ENCODE data around the gene CKAP4. TPM values are rescaled to one million over a fixed set of nuclear protein-coding genes. Genes with fewer than 3 reads are reported as not detected.

The CKAP4 gene
- total and polyA plus RNA-seq, 9 of the 15 experiments (the other 6 are each of a cell fraction or from before 2014, with no cell fraction given): 0.08 to 0.20 TPM; not detected in 7

GRCh38 chr12:106205208-106206069, 42.4 kb downstream of the CKAP4 start (continued):
- no peak for TF ChIP-seq JUNB (CRISPR knock-in tag; conservative IDR thresholded peaks at IDR 0.05)

- CTCF ChIA-PET (ENCODE audit: low intra/inter-chr PET ratio): no interaction called here
These were observed 43.5 kb downstream of the CKAP4 start for GRCh38 chr12:106204312-106204711.

More at GRCh38 chr12:106204312-106204711, 43.5 kb downstream of the CKAP4 start:
- no peaks in the 10 kb centered on the region for H3K36me3 ChIP-seq (ENCODE audit: control insufficient read depth, insufficient read depth, low read length)
- H3K79me2 ChIP-seq (ENCODE audit: control insufficient read depth, insufficient read depth, low read length): no peaks in the 10 kb centered on the region
- intact Hi-C loops (cut with micrococcal nuclease): no loop called here
- POLR2A ChIA-PET: interaction anchor here (0.6 kb wide), 1 partner anchor 12 kb away, joined by 3 read pairs; no protein-coding TSS in a partner anchor
- in situ Hi-C loops (cut with MboI): no loop called here
- H3K4me1 ChIP-seq (replicated peaks in 1 of 2; ENCODE audit: control insufficient read depth in 2 of 2, insufficient read depth in 2 of 2, low read length in 2 of 2): no peaks in the 10 kb centered on the region
- DNase-seq (ENCODE audit: extremely low read depth in 1 of 4, low spot score in 3 of 4): no peak
- no peaks in the 10 kb centered on the region for H3K9me3 ChIP-seq (replicated peaks; ENCODE audit: control insufficient read depth, insufficient read depth, low read depth, low read length)
- no peak overlapping the region for H3K4me2 ChIP-seq (ENCODE audit: insufficient read depth, low read length)
- H3K9me1 ChIP-seq (ENCODE audit: control insufficient read depth, insufficient read depth, low read length): no peaks in the 10 kb centered on the region
- H3K27me3 ChIP-seq (ENCODE audit: control insufficient read depth in 2 of 2, insufficient read depth in 2 of 2, low read length in 2 of 2): no peaks in the 10 kb centered on the region
- no peak for ATAC-seq
- H3K9ac ChIP-seq (ENCODE audit: insufficient read depth in 1 of 2, low read depth in 2 of 2, low read length in 2 of 2): no peak overlapping the region
- no peak for FAIRE-seq
- 0% methylated on average over 2 of the region's 2 CpGs for WGBS (ENCODE audit: insufficient coverage, low coverage, missing lambda C conversion rate)
- no peaks in the 10 kb centered on the region for H4K20me1 ChIP-seq (replicated peaks; ENCODE audit: control insufficient read depth, insufficient read depth, low read length)
- BruUV-seq (replicated peaks): no TSS peak
- H3K4me3 ChIP-seq: no peak overlapping the region
- no peak overlapping the region for H2AFZ ChIP-seq (ENCODE audit: low read depth, low read length)
- no peak overlapping the region for H3K27ac ChIP-seq (ENCODE audit: extremely low read depth, low read depth, low read length)
- no peak for TF ChIP-seq ZBTB7A (IDR thresholded peaks at IDR 0.05; ENCODE audit: borderline replicate concordance, control insufficient read depth, low read depth, low read length)
- TF ChIP-seq DDX20 (tag; IDR thresholded peaks at IDR 0.05; ENCODE audit: low read depth): no peak
- no peak for TF ChIP-seq IRF1 (CRISPR knock-in tag; IDR thresholded peaks at IDR 0.05; ENCODE audit: borderline replicate concordance)
- TF ChIP-seq ZNF511 (CRISPR knock-in tag; IDR thresholded peaks at IDR 0.05): no peak
- no peak for TF ChIP-seq MBD2 (IDR thresholded peaks at IDR 0.05; ENCODE audit: borderline replicate concordance, low read depth)
- no peak for TF ChIP-seq SMARCA5 (IDR thresholded peaks at IDR 0.05)
- no peak for TF ChIP-seq JUND (IDR thresholded peaks at IDR 0.05; ENCODE audit: borderline replicate concordance, low read depth, low read length)
- TF ChIP-seq JUND (tag; IDR thresholded peaks at IDR 0.05; ENCODE audit: borderline replicate concordance, low read depth, low read length): no peak
- no peak for TF ChIP-seq FOXP1 (CRISPR knock-in tag; IDR thresholded peaks at IDR 0.05)

All from K562 (cell line).